Fibroblast of lung (primary cell): Measurements from ENCODE around the gene ZBTB7B. TPM values are rescaled to one million over a fixed set of nuclear protein-coding genes. Genes with fewer than 3 reads are reported as not detected.
A peak's percentile ranks its signal among the peaks of the same experiment; 100 is the strongest.

Experiments used
- DNase-seq, 2 donors: peaks; one replicate each; pipeline versions ENCODE4 v3.0.0 to v3.0.0-alpha.2; 2010; ENCODE audit warnings: low read depth in 2 of 2
- H2AFZ ChIP-seq: 2 replicates; pipeline ENCODE4 v1.5.1; 2012; ENCODE audit warnings: low read length, control low read depth, inconsistent platforms
- H3K27ac ChIP-seq: 2 replicates; pipeline ENCODE4 v1.5.1; 2011; ENCODE audit warnings: low read length, control low read depth; ENCODE audit not compliant: insufficient read depth
- H3K27me3 ChIP-seq: 2 replicates; pipeline ENCODE4 v1.5.1; 2011; ENCODE audit warnings: mild to moderate bottlenecking, low read length; ENCODE audit not compliant: control insufficient read depth, insufficient read depth
- H3K36me3 ChIP-seq: 2 replicates; pipeline ENCODE4 v1.5.1; 2011; ENCODE audit warnings: low read length; ENCODE audit not compliant: control insufficient read depth, insufficient read depth
- H3K4me1 ChIP-seq: 2 replicates; pipeline ENCODE4 v1.5.1; 2011; ENCODE audit warnings: low read length; ENCODE audit not compliant: control insufficient read depth, insufficient read depth; ENCODE audit errors: extremely low read depth
- H3K4me2 ChIP-seq: 2 replicates; pipeline ENCODE4 v1.5.1; 2011; ENCODE audit warnings: low read length, control low read depth; ENCODE audit not compliant: insufficient read depth; ENCODE audit errors: extremely low read depth
- H3K4me3 ChIP-seq, 4 experiments: fragments of 200-600 bp in 1 of 4; sonication (generic) in 1 of 4; replicated peaks in 1 of 4; 2 replicates each; pipeline ENCODE4 v1.5.1; 2011 to 2016; ENCODE audit warnings: low read length in 4 of 4, low read depth in 3 of 4, mild to moderate bottlenecking in 3 of 4, control low read depth in 2 of 4, inconsistent platforms in 1 of 4, mixed read lengths in 1 of 4; ENCODE audit not compliant: insufficient read depth in 1 of 4; ENCODE audit errors: control extremely low read depth in 1 of 4
- H3K79me2 ChIP-seq: 2 replicates; pipeline ENCODE4 v1.5.1; 2012; ENCODE audit warnings: mild to moderate bottlenecking, low read length, inconsistent platforms; ENCODE audit not compliant: control insufficient read depth, insufficient read depth
- H3K9ac ChIP-seq: 2 replicates; pipeline ENCODE4 v1.5.1; 2011; ENCODE audit warnings: mild to moderate bottlenecking, low read length, control low read depth; ENCODE audit not compliant: insufficient read depth
- H3K9me3 ChIP-seq: 2 replicates; pipeline ENCODE4 v1.5.1; 2012; ENCODE audit warnings: low read depth, low read length; ENCODE audit not compliant: control insufficient read depth, insufficient read depth
- H4K20me1 ChIP-seq: 2 replicates; pipeline ENCODE4 v1.5.1; 2011; ENCODE audit warnings: low read length; ENCODE audit not compliant: control insufficient read depth, insufficient read depth; ENCODE audit errors: extremely low read depth
- EZH2 ChIP-seq: IDR thresholded peaks from 2 replicates; pipeline ENCODE4 v1.5.1; 2012; ENCODE audit warnings: low read length, control low read depth, mild to moderate bottlenecking; ENCODE audit errors: missing control alignments
- polyA plus RNA-seq, 2 donors: library from polyadenylated mRNA; depleted of rRNA in 1 of 2; stranded (reverse) in 1 of 2; unstranded in 1 of 2; fragments of >200 nt; gene quantifications; 2 replicates each; pipeline ENCODE4 v1.2.1, GENCODE V29; 2011 to 2012; ENCODE audit warnings: missing spikeins in 1 of 2
- total RNA-seq: library from RNA; depleted of rRNA; stranded (reverse); fragments of >200 nt; gene quantifications from 2 replicates; pipeline ENCODE4 v1.2.1, GENCODE V29; 2014
- TF ChIP-seq, protein P1 (sequence below), 2 donors: IDR thresholded peaks in 1 of 2; conservative IDR thresholded peaks in 1 of 2; 1 replicate in 1 of 2; 2 replicates in 1 of 2; pipeline ENCODE4 v1.5.1; 2011 to 2012; ENCODE audit warnings: low read length in 2 of 2, control low read depth in 1 of 2, inconsistent platforms in 1 of 2, low read depth in 1 of 2, mild to moderate bottlenecking in 1 of 2

The ZBTB7B gene
- total and polyA plus RNA-seq, 2 donors (not counting 1 experiment from before 2014, with no cell fraction given), result 7.0 to 19.3 TPM

DNA sequence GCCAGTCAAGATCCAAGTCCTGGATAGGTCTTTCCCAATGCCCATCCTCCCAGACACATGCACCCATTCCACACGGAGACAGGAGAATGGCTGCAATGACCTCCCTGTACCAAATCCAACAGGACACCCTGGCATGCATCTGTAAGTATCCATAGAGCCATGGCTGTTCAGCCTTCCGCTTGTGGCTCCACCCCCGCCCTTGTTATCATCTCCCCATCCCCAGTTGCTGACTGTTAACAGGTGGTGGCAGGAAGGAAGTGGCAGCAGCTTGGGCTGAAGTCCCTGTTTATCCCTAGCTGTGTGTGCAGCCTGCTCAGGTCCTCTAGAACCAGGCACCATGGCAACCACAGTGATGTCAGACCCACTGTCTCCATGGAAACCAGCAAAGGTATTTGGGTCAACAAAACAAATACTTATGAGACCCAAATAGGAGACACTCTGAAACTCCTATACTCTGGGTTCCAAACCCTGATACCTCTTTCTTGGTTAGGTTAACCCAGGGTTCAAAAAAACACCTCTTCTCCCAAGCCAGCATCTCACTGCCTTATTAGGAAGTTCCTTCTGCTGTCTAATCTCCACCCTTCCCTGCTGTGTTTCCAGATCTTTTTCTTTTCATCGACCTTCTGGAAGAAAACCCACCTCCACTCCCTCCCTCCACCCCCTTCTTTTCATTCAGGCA, 47.4 kb upstream of the ZBTB7B start:
- Histone ChIP-seq H3K4me2 (peak overlapping the region; percentile 99), H3K79me2 (peaks cover 3% of the 10 kb centered on the region), H3K4me1 (peaks cover 11% of the 10 kb centered on the region), H2AFZ (no peak overlapping the region), H3K27ac (peak overlapping the region; percentile 81), H4K20me1 (no peaks in the 10 kb centered on the region), H3K9me3 (no peaks in the 10 kb centered on the region), H3K27me3 (no peaks in the 10 kb centered on the region), H3K9ac (peak overlapping the region; percentile 73), H3K36me3 (peaks cover 5% of the 10 kb centered on the region), H3K4me3 (peak overlapping the region; percentile 59 to 83 (median 72))
- TF ChIP-seq, protein P1, sequence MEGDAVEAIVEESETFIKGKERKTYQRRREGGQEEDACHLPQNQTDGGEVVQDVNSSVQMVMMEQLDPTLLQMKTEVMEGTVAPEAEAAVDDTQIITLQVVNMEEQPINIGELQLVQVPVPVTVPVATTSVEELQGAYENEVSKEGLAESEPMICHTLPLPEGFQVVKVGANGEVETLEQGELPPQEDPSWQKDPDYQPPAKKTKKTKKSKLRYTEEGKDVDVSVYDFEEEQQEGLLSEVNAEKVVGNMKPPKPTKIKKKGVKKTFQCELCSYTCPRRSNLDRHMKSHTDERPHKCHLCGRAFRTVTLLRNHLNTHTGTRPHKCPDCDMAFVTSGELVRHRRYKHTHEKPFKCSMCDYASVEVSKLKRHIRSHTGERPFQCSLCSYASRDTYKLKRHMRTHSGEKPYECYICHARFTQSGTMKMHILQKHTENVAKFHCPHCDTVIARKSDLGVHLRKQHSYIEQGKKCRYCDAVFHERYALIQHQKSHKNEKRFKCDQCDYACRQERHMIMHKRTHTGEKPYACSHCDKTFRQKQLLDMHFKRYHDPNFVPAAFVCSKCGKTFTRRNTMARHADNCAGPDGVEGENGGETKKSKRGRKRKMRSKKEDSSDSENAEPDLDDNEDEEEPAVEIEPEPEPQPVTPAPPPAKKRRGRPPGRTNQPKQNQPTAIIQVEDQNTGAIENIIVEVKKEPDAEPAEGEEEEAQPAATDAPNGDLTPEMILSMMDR (conservative IDR thresholded peaks at IDR 0.05 in 1 of 2, IDR thresholded peaks at IDR 0.05 in 1 of 2; ENCODE audit: low read depth in 1 of 2, low read length in 2 of 2), result no peak
- DNase-seq, result peak; percentile 68 to 79

DNA sequence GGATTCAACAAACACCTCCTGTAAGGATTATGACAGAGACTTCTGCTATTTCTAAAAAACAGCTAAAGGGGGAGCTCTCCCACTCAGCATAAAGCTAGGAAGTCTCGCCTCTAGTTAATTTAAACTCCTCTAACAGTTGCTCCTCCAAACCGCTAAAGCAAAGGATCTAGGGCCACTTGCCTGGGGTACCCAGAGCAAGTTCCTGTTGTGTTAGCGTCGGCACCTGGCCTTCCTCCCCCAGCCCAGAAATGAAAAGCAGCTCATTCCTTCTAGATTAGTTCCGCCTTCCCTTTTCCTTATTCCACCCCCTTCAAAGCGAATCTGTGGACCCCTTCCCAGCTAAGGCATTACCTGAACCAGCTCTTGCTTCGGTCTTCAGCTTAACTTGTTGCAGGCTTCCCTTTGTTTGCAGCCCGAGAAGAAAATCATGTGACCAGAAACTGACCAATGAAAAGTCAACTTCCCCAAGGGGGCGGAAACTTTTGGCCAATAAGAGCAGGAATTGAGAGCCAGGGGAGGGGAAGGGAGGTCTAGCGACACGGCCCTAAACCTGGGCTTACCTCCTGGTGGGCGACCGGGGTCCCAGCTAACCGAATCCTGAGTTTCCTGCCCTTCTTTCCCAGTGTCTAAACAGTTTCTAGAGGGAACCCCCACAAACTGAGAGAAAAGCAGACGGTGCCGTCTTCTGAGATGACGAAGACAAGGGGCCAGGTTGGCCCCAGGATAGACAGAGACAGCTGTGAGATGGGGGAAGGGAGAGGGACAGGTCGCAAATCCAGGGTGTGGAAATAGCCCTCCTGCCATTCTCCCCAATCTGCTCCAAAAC, 46.7 kb upstream of the ZBTB7B start, which contains the start of gene PBXIP1:
TSS of gene PBXIP1 (minus strand) at position 382 of the 826 bp plus-strand sequence. CDS start 2,378 bp downstream, outside the sequence.
- Histone ChIP-seq H3K4me3 (peak within 1 kb of the TSS; percentile 59 to 83 (median 72)), H3K36me3 (peaks cover 5% of the 10 kb centered on the region), H4K20me1 (no peaks in the 10 kb centered on the region), H3K27ac (peak within 1 kb of the TSS; percentile 81), H3K79me2 (peaks cover 9% of the 10 kb centered on the region), H3K9ac (peak within 1 kb of the TSS; percentile 73), H3K4me2 (peak within 1 kb of the TSS; percentile 99), H3K9me3 (no peaks in the 10 kb centered on the region), H2AFZ (peak within 1 kb of the TSS; percentile 66), H3K27me3 (no peaks in the 10 kb centered on the region), H3K4me1 (peaks cover 16% of the 10 kb centered on the region)
- peak; percentile 86 to 89 for DNase-seq
- no peak for TF ChIP-seq EZH2
- TF ChIP-seq, protein P1 (conservative IDR thresholded peaks at IDR 0.05 in 1 of 2, IDR thresholded peaks at IDR 0.05 in 1 of 2; ENCODE audit: low read depth in 1 of 2, low read length in 2 of 2), result peak; percentile 42 to 44

DNA sequence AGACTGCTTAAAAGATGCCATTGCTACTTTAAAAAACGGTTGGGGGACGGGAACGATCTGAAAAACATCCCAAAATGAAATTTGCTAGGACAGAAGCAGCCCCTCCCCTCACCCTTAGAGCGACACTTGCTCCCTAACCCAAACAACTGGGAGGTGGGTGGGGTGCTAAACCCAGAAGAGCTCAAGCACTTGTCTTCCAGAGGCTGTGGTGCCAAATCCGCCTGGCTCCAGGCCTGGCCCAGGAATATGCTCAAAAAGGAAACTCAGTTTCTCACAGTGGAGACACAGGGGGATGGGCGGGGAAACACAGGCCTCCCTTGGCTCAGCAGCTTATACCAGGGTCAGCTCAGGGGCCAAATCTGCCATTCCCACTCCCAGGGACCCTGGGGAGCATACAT, 46.1 kb upstream of the ZBTB7B start:
- Histone ChIP-seq H3K27ac (peak overlapping the region; percentile 81), H3K9ac (no peak overlapping the region), H3K27me3 (no peaks in the 10 kb centered on the region), H3K79me2 (peaks cover 11% of the 10 kb centered on the region), H3K36me3 (peaks cover 5% of the 10 kb centered on the region), H3K9me3 (no peaks in the 10 kb centered on the region), H2AFZ (peak overlapping the region; percentile 0), H3K4me1 (peaks cover 16% of the 10 kb centered on the region), H4K20me1 (no peaks in the 10 kb centered on the region), H3K4me3 (peak overlapping the region in 3 of 4 experiments; percentile 67 to 83 (median 77)), H3K4me2 (peak overlapping the region; percentile 99)
- no peak for DNase-seq
- no peak for TF ChIP-seq EZH2
